Measurements from ENCODE around the gene SUN1.

DNA sequence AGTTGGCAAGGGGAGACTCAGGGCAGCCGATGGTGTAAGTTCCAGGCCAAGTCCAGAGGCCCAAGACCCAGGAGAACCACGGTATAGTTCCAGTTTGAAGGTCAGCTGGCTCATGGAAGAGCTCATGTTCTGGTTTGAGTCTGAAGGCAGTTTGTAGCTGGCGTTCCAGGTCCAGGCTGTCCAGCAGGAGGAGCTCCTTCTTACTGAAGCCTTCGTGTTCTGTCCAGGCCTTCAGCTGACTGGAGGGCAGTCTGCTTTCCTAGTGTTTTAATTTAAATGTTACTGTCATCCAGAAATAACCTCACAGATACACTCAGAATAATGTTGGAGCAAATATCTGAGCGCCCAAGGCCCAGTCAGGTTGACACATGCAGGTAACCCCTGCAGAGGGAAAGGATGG lies 4.2 kb downstream of the SUN1 start:
- no peak for TF ChIP-seq MEF2A (IDR thresholded peaks at IDR 0.05; ENCODE audit: insufficient read depth, low read depth, low read length)
- TF ChIP-seq POLR2A (IDR thresholded peaks at IDR 0.05; ENCODE audit: low read depth, low read length): no peak
- TF ChIP-seq YY1 (IDR thresholded peaks at IDR 0.05; ENCODE audit: low read depth, low read length): no peak
- no peak for TF ChIP-seq YBX1 (IDR thresholded peaks at IDR 0.05)
- TF ChIP-seq HCFC1 (IDR thresholded peaks at IDR 0.05; ENCODE audit: low read length): no peak
- TF ChIP-seq, protein P1, sequence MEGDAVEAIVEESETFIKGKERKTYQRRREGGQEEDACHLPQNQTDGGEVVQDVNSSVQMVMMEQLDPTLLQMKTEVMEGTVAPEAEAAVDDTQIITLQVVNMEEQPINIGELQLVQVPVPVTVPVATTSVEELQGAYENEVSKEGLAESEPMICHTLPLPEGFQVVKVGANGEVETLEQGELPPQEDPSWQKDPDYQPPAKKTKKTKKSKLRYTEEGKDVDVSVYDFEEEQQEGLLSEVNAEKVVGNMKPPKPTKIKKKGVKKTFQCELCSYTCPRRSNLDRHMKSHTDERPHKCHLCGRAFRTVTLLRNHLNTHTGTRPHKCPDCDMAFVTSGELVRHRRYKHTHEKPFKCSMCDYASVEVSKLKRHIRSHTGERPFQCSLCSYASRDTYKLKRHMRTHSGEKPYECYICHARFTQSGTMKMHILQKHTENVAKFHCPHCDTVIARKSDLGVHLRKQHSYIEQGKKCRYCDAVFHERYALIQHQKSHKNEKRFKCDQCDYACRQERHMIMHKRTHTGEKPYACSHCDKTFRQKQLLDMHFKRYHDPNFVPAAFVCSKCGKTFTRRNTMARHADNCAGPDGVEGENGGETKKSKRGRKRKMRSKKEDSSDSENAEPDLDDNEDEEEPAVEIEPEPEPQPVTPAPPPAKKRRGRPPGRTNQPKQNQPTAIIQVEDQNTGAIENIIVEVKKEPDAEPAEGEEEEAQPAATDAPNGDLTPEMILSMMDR (IDR thresholded peaks at IDR 0.05 in 2 of 3, conservative IDR thresholded peaks at IDR 0.05 in 1 of 3; ENCODE audit: control insufficient read depth in 2 of 3, extremely low read depth in 1 of 3, insufficient read depth in 1 of 3, low read depth in 3 of 3, low read length in 3 of 3): peak in 1 of 3 experiments; percentile 12; a peak in 1 of 6 replicates
- no peak for TF ChIP-seq SMC3 (IDR thresholded peaks at IDR 0.05; ENCODE audit: borderline replicate concordance, low read length)
- TF ChIP-seq, protein P2, sequence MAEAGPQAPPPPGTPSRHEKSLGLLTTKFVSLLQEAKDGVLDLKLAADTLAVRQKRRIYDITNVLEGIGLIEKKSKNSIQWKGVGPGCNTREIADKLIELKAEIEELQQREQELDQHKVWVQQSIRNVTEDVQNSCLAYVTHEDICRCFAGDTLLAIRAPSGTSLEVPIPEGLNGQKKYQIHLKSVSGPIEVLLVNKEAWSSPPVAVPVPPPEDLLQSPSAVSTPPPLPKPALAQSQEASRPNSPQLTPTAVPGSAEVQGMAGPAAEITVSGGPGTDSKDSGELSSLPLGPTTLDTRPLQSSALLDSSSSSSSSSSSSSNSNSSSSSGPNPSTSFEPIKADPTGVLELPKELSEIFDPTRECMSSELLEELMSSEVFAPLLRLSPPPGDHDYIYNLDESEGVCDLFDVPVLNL (IDR thresholded peaks at IDR 0.05; ENCODE audit: low read depth, low read length): no peak
- TF ChIP-seq HDAC6 (IDR thresholded peaks at IDR 0.05; ENCODE audit: unreplicated experiment): no peak
- TF ChIP-seq RAD21 (IDR thresholded peaks at IDR 0.05; ENCODE audit: insufficient read depth, low read depth, low read length): no peak
- TF ChIP-seq EGR1 (IDR thresholded peaks at IDR 0.05; ENCODE audit: borderline replicate concordance in 1 of 2, low read depth in 2 of 2, low read length in 2 of 2): no peak
